Keratinocyte (primary cell): ENCODE data around the gene STX7. TPM values are rescaled to one million over a fixed set of nuclear protein-coding genes. Genes with fewer than 3 reads are reported as not detected.

ENCODE experiments used
- DNase-seq: peaks from one replicate; pipeline ENCODE4 v3.0.0-alpha.2; 2011; ENCODE audit warnings: low read depth, missing footprints, low spot score
- FAIRE-seq: peaks from 2 replicates; lab custom pipeline; 2011; peaks lifted over from hg19 to GRCh38; lab: Jason Lieb, UNC
- H2AFZ ChIP-seq: 2 replicates; pipeline ENCODE4 v1.6.0; 2012; ENCODE audit warnings: low read length, control low read depth, inconsistent platforms; ENCODE audit not compliant: control insufficient read depth
- H3K27ac ChIP-seq: 2 replicates; pipeline ENCODE4 v1.5.1; 2011; ENCODE audit warnings: low read length; ENCODE audit not compliant: control insufficient read depth, insufficient read depth
- H3K27me3 ChIP-seq: 3 replicates; pipeline ENCODE4 v1.6.0; 2011; ENCODE audit warnings: low read length; ENCODE audit not compliant: control insufficient read depth, insufficient read depth; ENCODE audit errors: extremely low read depth
- H3K36me3 ChIP-seq, 2 experiments: 2 replicates in 1 of 2; 3 replicates in 1 of 2; pipeline ENCODE4 v1.5.1; 2011; ENCODE audit warnings: low read length in 2 of 2, mild to moderate bottlenecking in 1 of 2; ENCODE audit not compliant: control insufficient read depth in 2 of 2, insufficient read depth in 2 of 2; ENCODE audit errors: extremely low read depth in 1 of 2
- H3K4me1 ChIP-seq: 3 replicates; pipeline ENCODE4 v1.5.1; 2011; ENCODE audit warnings: low read length; ENCODE audit not compliant: control insufficient read depth, insufficient read depth; ENCODE audit errors: extremely low read depth
- H3K4me2 ChIP-seq: 3 replicates; pipeline ENCODE4 v1.6.0; 2011; ENCODE audit warnings: low read depth, low read length; ENCODE audit not compliant: control insufficient read depth, insufficient read depth; ENCODE audit errors: extremely low read depth
- H3K4me3 ChIP-seq, 3 experiments: fragments of 200-600 bp in 1 of 3; sonication (generic) in 1 of 3; 2 replicates in 2 of 3; 3 replicates in 1 of 3; pipeline ENCODE4 v1.5.1; 2011 to 2016; ENCODE audit warnings: low read length in 3 of 3, mild to moderate bottlenecking in 3 of 3, control low read depth in 2 of 3, inconsistent platforms in 1 of 3, low read depth in 1 of 3, mixed read lengths in 1 of 3, mixed run types in 1 of 3, moderate library complexity in 1 of 3; ENCODE audit not compliant: control insufficient read depth in 2 of 3, insufficient read depth in 2 of 3; ENCODE audit errors: extremely low read depth in 1 of 3
- H3K79me2 ChIP-seq: 2 replicates; pipeline ENCODE4 v1.6.0; 2012; ENCODE audit warnings: low read length; ENCODE audit not compliant: control insufficient read depth, insufficient read depth
- H3K9ac ChIP-seq: 3 replicates; pipeline ENCODE4 v1.6.0; 2011; ENCODE audit warnings: low read length; ENCODE audit not compliant: control insufficient read depth, insufficient read depth; ENCODE audit errors: extremely low read depth
- H3K9me1 ChIP-seq: 3 replicates; pipeline ENCODE4 v1.6.0; 2011; ENCODE audit warnings: low read length; ENCODE audit not compliant: control insufficient read depth, insufficient read depth; ENCODE audit errors: extremely low read depth
- H3K9me3 ChIP-seq: 2 replicates; pipeline ENCODE4 v1.5.1; 2012; ENCODE audit warnings: low read depth, low read length; ENCODE audit not compliant: control insufficient read depth
- H4K20me1 ChIP-seq: 3 replicates; pipeline ENCODE4 v1.6.0; 2011; ENCODE audit warnings: low read length; ENCODE audit not compliant: control insufficient read depth, insufficient read depth; ENCODE audit errors: extremely low read depth
- CTCF ChIP-seq, 3 experiments: IDR thresholded peaks in 1 of 3; conservative IDR thresholded peaks in 1 of 3; optimal IDR thresholded peaks in 1 of 3; 2 replicates in 2 of 3; 3 replicates in 1 of 3; pipeline versions ENCODE3 to v1.5.1; 2011; ENCODE audit warnings: low read length in 3 of 3, mild to moderate bottlenecking in 3 of 3, moderate library complexity in 2 of 3, control low read depth in 1 of 3, inconsistent platforms in 1 of 3; ENCODE audit not compliant: insufficient read depth in 2 of 3; ENCODE audit errors: extremely low read depth in 1 of 3
- EZH2 ChIP-seq: IDR thresholded peaks from one replicate; pipeline ENCODE4 v1.6.1; 2012; ENCODE audit warnings: inconsistent platforms, mild to moderate bottlenecking, low read length, moderate library complexity
- dilution Hi-C: fragments of 300-500 bp; cut with MboI; formaldehyde crosslinking; loops from one replicate; pipeline ENCODE4 v1.7.0; 2020; ENCODE audit warnings: low sequenced_read_pairs; ENCODE audit not compliant: extremely low pct_ligation_motif_present
- polyA plus RNA-seq, 5 experiments: library from polyadenylated mRNA; depleted of rRNA in 3 of 5; stranded (reverse) in 3 of 5; stranded (forward) in 1 of 5; unstranded in 1 of 5; fragments of >200 nt; gene quantifications; 1 replicate in 1 of 5; 2 replicates in 3 of 5; 3 replicates in 1 of 5; pipeline versions ENCODE4 v1.2.1 to v1.2.3, GENCODE V29; 2011 to 2012; ENCODE audit warnings: missing spikeins in 2 of 5, low read depth in 1 of 5, low replicate concordance in 1 of 5

STX7 gene
- polyA plus RNA-seq, 1 donor (not counting 4 experiments of a cell fraction or from before 2014, with no cell fraction given) = 41.0 TPM

GRCh38 chr6:132456700-132457143, 56.2 kb downstream of the STX7 start:
- dilution Hi-C loops = no loop called here
- no peaks in the 10 kb centered on the region for H3K4me1 ChIP-seq
- H3K4me3 ChIP-seq = no peak overlapping the region
- no peaks in the 10 kb centered on the region for H3K79me2 ChIP-seq
- H2AFZ ChIP-seq = no peak overlapping the region
- H3K36me3 ChIP-seq = peaks cover 4 to 6% of the 10 kb centered on the region in 2 experiments
- H3K4me2 ChIP-seq = no peak overlapping the region
- no peaks in the 10 kb centered on the region for H4K20me1 ChIP-seq
- no peak overlapping the region for H3K9ac ChIP-seq
- H3K27me3 ChIP-seq = no peaks in the 10 kb centered on the region
- no peaks in the 10 kb centered on the region for H3K9me3 ChIP-seq
- TF ChIP-seq CTCF (optimal IDR thresholded peaks at IDR 0.05 in 1 of 3, IDR thresholded peaks at IDR 0.05 in 1 of 3, conservative IDR thresholded peaks at IDR 0.05 in 1 of 3; ENCODE audit: extremely low read depth in 1 of 3, insufficient read depth in 2 of 3, low read length in 3 of 3) = no peak
- TF ChIP-seq EZH2 = no peak
- DNase-seq (no peak), FAIRE-seq (peak; percentile 49)
- no peaks in the 10 kb centered on the region for H3K9me1 ChIP-seq
- H3K27ac ChIP-seq = no peak overlapping the region

- dilution Hi-C loops = no loop called here
Measured at GRCh38 chr6:132446855-132447241, 66.1 kb downstream of the STX7 start.

More at GRCh38 chr6:132446855-132447241, 66.1 kb downstream of the STX7 start:
- DNase-seq = no peak
- no peak for TF ChIP-seq EZH2
- no peak for TF ChIP-seq CTCF (optimal IDR thresholded peaks at IDR 0.05 in 1 of 3, IDR thresholded peaks at IDR 0.05 in 1 of 3, conservative IDR thresholded peaks at IDR 0.05 in 1 of 3; ENCODE audit: extremely low read depth in 1 of 3, insufficient read depth in 2 of 3, low read length in 3 of 3)
- Histone ChIP-seq H3K27ac (no peak overlapping the region), H3K79me2 (no peaks in the 10 kb centered on the region), H3K9me3 (no peaks in the 10 kb centered on the region), H3K4me1 (peaks cover 9% of the 10 kb centered on the region), H3K4me2 (no peak overlapping the region), H3K4me3 (no peak overlapping the region), H2AFZ (no peak overlapping the region), H3K9ac (no peak overlapping the region), H4K20me1 (no peaks in the 10 kb centered on the region), H3K9me1 (no peaks in the 10 kb centered on the region), H3K27me3 (no peaks in the 10 kb centered on the region), H3K36me3 (no peaks in the 10 kb centered on the region)
- FAIRE-seq = no peak
